D341Med (cell line): ENCODE results near the gene CCNA1.
A peak's percentile ranks its signal among the peaks of the same experiment; 100 is the strongest.

Source experiments
- DNase-seq: peaks from one replicate; pipeline ENCODE4 v3.0.0; 2012; ENCODE audit warnings: low spot score

CCNA1 gene

GRCh38 chr13:36432106-36432544 lies at the start of gene CCNA1:
Gene CCNA1, plus strand, starts transcription at chr13:36432495. Its CDS starts 562 bp downstream, at chr13:36433057.
- DNase-seq: peak; percentile 79

- no peak for DNase-seq
Observed at GRCh38 chr13:36385489-36385888, 46.8 kb upstream of the CCNA1 start.

- DNase-seq: peak; percentile 44
Observed at GRCh38 chr13:36395280-36395679, 37.0 kb upstream of the CCNA1 start.

- no peak for DNase-seq
Observed at GRCh38 chr13:36405151-36405550, 27.1 kb upstream of the CCNA1 start.

- DNase-seq: no peak
Observed at GRCh38 chr13:36412736-36413135, 19.6 kb upstream of the CCNA1 start.

GRCh38 chr13:36413161-36413560 lies 19.1 kb upstream of the CCNA1 start:
- no peak for DNase-seq

GRCh38 chr13:36414461-36414860 lies 17.8 kb upstream of the CCNA1 start:
- DNase-seq: no peak

- no peak for DNase-seq
Observed at GRCh38 chr13:36417331-36417730, 15.0 kb upstream of the CCNA1 start.

- no peak for DNase-seq
Observed at GRCh38 chr13:36418022-36418805, 14.1 kb upstream of the CCNA1 start.

GRCh38 chr13:36420437-36420891 lies 11.8 kb upstream of the CCNA1 start:
- peak; percentile 79 for DNase-seq

- no peak for DNase-seq
Observed at GRCh38 chr13:36421447-36421846, 10.8 kb upstream of the CCNA1 start.

GRCh38 chr13:36428086-36428485 lies 4.2 kb upstream of the CCNA1 start:
- no peak for DNase-seq

GRCh38 chr13:36430247-36431203 lies 1.8 kb upstream of the CCNA1 start:
- peak; percentile 34 for DNase-seq

GRCh38 chr13:36431204-36432105 lies 840 bp upstream of the CCNA1 start:
- DNase-seq: peak; percentile 64

GRCh38 chr13:36436811-36437210 lies 4.5 kb downstream of the CCNA1 start:
- no peak for DNase-seq

GRCh38 chr13:36438594-36439483 lies 6.5 kb downstream of the CCNA1 start:
- no peak for DNase-seq

GRCh38 chr13:36445278-36445677 lies 13.0 kb downstream of the CCNA1 start:
- DNase-seq: no peak

- DNase-seq: no peak
Observed at GRCh38 chr13:36445891-36446351, 13.6 kb downstream of the CCNA1 start.

- no peak for DNase-seq
Observed at GRCh38 chr13:36447501-36447900, 15.2 kb downstream of the CCNA1 start.

- DNase-seq: no peak
Observed at GRCh38 chr13:36450534-36450933, 18.2 kb downstream of the CCNA1 start.

GRCh38 chr13:36453516-36453915 lies 21.2 kb downstream of the CCNA1 start:
- DNase-seq: peak; percentile 42
